Activated naive CD8-positive, alpha-beta T cell treated with anti-CD3 and anti-CD28 coated beads, Interleukin-2, amount 10 ng/mL, durations not matched to agents 7 days and 5 days (primary cell): ENCODE results near the gene MAST3. TPM values are rescaled to one million over a fixed set of nuclear protein-coding genes. Genes with fewer than 3 reads are reported as not detected.

Experiments used
- ATAC-seq: fragments of 150-1000 bp; cut with Tn5 transposase; one replicate; pipeline ENCODE4 v1.10.0; 2021; ENCODE audit warnings: low read depth, moderate library complexity
- POLR2A ChIA-PET: fragments of 350-600 bp; sonication (Branson Sonifier 250); formaldehyde crosslinking; loops from one replicate; lab custom pipeline; 2021; ENCODE audit warnings: antibody characterized with exemption; lab: Charles Lee
- DNase-seq: peaks from one replicate; pipeline ENCODE4 v3.0.0; 2021
- H3K27ac Mint-ChIP-seq: one replicate; pipeline ENCODE4 v1.8.0; 2022; ENCODE audit warnings: mild to moderate bottlenecking, mixed read lengths
- H3K27me3 Mint-ChIP-seq: one replicate; pipeline ENCODE4 v1.8.0; 2022; ENCODE audit warnings: mild to moderate bottlenecking, moderate library complexity, mixed read lengths
- H3K36me3 Mint-ChIP-seq: one replicate; pipeline ENCODE4 v1.8.0; 2021; ENCODE audit warnings: mild to moderate bottlenecking, mixed read lengths
- H3K4me1 Mint-ChIP-seq: one replicate; pipeline ENCODE4 v1.8.0; 2021; ENCODE audit warnings: mixed read lengths
- H3K4me3 Mint-ChIP-seq: one replicate; pipeline ENCODE4 v1.8.0; 2022; ENCODE audit warnings: mild to moderate bottlenecking, moderate library complexity, mixed read lengths
- H3K9me3 Mint-ChIP-seq: one replicate; pipeline ENCODE4 v1.8.0; 2021; ENCODE audit warnings: mixed read lengths
- total RNA-seq, 2 experiments: library from RNA; stranded (reverse); gene quantifications; one replicate each; pipeline ENCODE4 v1.2.3, GENCODE V29; 2021

Gene MAST3
- total RNA-seq = 10 to 100 TPM; 36.7 to 38.3 TPM

DNA sequence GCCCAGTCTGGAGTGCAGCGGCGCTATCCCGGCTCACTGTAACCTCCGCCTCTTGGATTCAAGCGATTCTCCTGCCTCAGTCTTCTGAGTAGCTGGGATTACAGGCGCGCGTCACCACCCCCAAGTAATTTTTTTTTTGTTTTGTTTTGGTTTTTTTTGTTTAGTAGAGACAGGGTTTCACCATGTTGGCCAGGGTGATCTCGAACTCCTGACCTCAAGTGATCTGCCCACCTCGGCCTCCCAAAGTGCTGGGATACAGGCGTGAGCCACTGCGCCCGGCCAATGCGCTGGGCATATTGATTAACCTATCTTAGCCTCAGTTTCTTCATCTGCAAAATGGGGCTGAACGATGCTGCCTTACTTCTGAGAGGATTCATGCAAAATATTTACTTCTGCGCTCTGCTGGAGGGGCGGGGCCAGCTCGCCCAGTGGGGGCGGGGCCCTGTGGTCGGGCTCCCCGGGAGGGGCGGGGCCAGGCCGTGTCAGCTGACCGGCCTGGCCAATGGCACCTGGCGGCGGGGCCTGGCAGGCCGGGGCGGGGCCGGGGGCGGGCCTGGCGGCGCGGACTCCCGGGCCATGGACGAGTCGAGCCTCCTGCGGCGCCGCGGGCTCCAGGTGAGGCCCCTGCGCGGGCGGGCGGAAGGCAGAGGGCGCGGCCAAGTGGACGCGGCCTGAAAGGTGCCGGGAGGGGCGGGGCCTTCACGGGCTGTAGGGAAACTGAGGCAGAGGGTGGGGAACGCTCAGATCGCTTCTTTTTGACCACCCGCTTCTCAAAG is at the start of gene MAST3:
Gene MAST3 (plus strand): TSS at position 562 of the 776 bp plus-strand sequence. CDS start 15 bp downstream, at position 577.
- Mint-ChIP-seq H3K27me3 (no peaks in the 10 kb centered on the region), H3K9me3 (no peaks in the 10 kb centered on the region), H3K4me1 (peaks cover 26% of the 10 kb centered on the region), H3K4me3 (peak within 1 kb of the TSS; percentile 92), H3K27ac (peak within 1 kb of the TSS; percentile 61), H3K36me3 (no peaks in the 10 kb centered on the region)
- DNase-seq (peak; percentile 99), ATAC-seq (peak; percentile 97)
- POLR2A ChIA-PET = interaction anchor here (0.6 to 2.8 kb wide), 5 partner anchors 10 to 180 kb away, joined by 3 to 35 read pairs (median 5); partner anchors contain the start of gene IL12RB1

DNA sequence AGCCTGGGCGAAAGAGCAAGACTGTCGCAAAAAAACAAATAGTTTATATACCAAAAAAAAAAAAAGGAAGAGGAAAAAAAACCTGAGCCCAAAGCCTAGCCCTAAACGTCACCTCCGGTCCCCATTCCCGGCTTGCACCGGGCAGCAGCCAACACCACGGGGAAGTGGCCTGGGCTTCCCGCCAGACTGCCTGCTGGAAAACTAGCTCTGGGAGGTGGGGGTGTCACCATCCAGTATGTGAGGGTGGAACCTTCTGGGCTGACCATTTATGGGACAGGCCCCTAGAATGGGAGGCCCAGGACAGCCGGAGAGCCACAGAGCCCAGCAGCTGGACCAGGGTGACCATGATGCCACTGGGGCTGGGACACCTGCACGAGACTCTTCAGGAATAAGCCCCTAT is 48.2 kb upstream of the MAST3 start:
- no peaks in the 10 kb centered on the region for H3K9me3 Mint-ChIP-seq
- H3K36me3 Mint-ChIP-seq = peaks cover 2% of the 10 kb centered on the region
- ATAC-seq = no peak
- no peak for DNase-seq
- H3K4me1 Mint-ChIP-seq = peaks cover 25% of the 10 kb centered on the region
- POLR2A ChIA-PET = interaction anchor here (0.6 kb wide), 1 partner anchor 47 kb away, joined by 4 read pairs; no protein-coding TSS in a partner anchor
- no peak overlapping the region for H3K27ac Mint-ChIP-seq
- no peaks in the 10 kb centered on the region for H3K27me3 Mint-ChIP-seq
- H3K4me3 Mint-ChIP-seq = no peak overlapping the region

DNA sequence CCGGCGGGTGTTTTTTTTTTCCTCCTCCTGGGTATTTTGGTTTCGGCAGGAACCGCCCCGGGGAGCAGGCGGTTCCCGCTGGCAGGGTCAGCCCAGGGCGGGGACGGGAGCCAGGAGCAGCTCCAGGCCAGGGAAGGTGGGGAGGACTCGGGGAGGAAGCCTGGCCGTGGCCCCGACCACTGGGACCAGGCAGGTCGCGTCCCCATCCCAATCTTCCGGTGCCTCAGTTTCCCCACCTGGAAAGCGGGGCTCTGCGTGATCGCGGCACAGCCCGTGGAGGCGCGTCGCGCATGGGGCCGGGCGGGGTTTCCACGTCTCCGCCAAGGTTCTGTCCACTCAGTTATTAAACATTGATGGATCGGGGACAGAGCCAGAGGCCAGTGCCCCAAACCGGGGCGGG is 45.7 kb upstream of the MAST3 start:
- H3K4me1 Mint-ChIP-seq = peaks cover 16% of the 10 kb centered on the region
- H3K36me3 Mint-ChIP-seq = peaks cover 2% of the 10 kb centered on the region
- no peak overlapping the region for H3K27ac Mint-ChIP-seq
- POLR2A ChIA-PET = interaction anchor here (0.7 kb wide), 1 partner anchor 12 kb away, joined by 3 read pairs; no protein-coding TSS in a partner anchor
- H3K9me3 Mint-ChIP-seq = no peaks in the 10 kb centered on the region
- H3K27me3 Mint-ChIP-seq = no peaks in the 10 kb centered on the region
- no peak overlapping the region for H3K4me3 Mint-ChIP-seq
- DNase-seq (no peak), ATAC-seq (no peak)

GRCh38 chr19:18053576-18054219 is 43.9 kb upstream of the MAST3 start:
- no peak for ATAC-seq
- no peaks in the 10 kb centered on the region for H3K9me3 Mint-ChIP-seq
- peaks cover 2% of the 10 kb centered on the region for H3K36me3 Mint-ChIP-seq
- H3K27me3 Mint-ChIP-seq = no peaks in the 10 kb centered on the region
- peaks cover 22% of the 10 kb centered on the region for H3K4me1 Mint-ChIP-seq
- no peak for DNase-seq
- H3K4me3 Mint-ChIP-seq = no peak overlapping the region
- POLR2A ChIA-PET = interaction anchor here (0.6 to 1.1 kb wide), 2 partner anchors 9 to 35 kb away, joined by 3 read pairs; no protein-coding TSS in a partner anchor
- H3K27ac Mint-ChIP-seq = no peak overlapping the region

DNA sequence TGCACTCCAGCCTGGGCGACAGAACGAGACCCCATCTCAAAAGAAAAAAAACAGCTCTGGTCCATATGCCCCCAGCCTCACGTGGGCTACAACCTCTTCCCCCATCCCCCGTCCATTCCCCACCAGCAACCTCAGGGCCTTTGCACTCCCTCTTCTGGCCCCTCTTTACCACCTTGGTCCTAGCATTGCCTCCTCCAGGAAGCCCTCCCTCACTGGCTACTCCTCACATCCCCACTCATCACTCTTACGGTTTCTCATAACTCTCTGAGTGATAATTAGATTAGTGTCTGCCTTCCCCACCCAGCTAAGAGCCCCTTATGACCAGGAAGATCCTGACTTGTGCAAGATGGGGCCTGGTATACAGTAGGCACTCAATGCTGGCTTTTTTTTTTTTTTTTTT is 41.6 kb upstream of the MAST3 start:
- peaks cover 16% of the 10 kb centered on the region for H3K4me1 Mint-ChIP-seq
- POLR2A ChIA-PET = interaction anchor here (0.8 to 4.8 kb wide), 6 partner anchors 11 to 57 kb away, joined by 3 to 46 read pairs (median 6); partner anchors contain the start of gene ARRDC2
- peaks cover 7% of the 10 kb centered on the region for H3K36me3 Mint-ChIP-seq
- H3K9me3 Mint-ChIP-seq = no peaks in the 10 kb centered on the region
- no peak overlapping the region for H3K27ac Mint-ChIP-seq
- no peak for ATAC-seq
- DNase-seq = no peak
- no peak overlapping the region for H3K4me3 Mint-ChIP-seq
- no peaks in the 10 kb centered on the region for H3K27me3 Mint-ChIP-seq

- Mint-ChIP-seq H3K4me1 (peaks cover 14% of the 10 kb centered on the region), H3K9me3 (no peaks in the 10 kb centered on the region), H3K36me3 (peaks cover 11% of the 10 kb centered on the region), H3K4me3 (no peak overlapping the region), H3K27me3 (no peaks in the 10 kb centered on the region), H3K27ac (no peak overlapping the region)
- POLR2A ChIA-PET = interaction anchor here (0.7 to 4.8 kb wide), 4 partner anchors 13 to 56 kb away, joined by 3 to 46 read pairs (median 7); partner anchors contain the start of gene ARRDC2
- DNase-seq = no peak
- ATAC-seq = no peak
Measured at GRCh38 chr19:18057557-18057956, 40.0 kb upstream of the MAST3 start.

DNA sequence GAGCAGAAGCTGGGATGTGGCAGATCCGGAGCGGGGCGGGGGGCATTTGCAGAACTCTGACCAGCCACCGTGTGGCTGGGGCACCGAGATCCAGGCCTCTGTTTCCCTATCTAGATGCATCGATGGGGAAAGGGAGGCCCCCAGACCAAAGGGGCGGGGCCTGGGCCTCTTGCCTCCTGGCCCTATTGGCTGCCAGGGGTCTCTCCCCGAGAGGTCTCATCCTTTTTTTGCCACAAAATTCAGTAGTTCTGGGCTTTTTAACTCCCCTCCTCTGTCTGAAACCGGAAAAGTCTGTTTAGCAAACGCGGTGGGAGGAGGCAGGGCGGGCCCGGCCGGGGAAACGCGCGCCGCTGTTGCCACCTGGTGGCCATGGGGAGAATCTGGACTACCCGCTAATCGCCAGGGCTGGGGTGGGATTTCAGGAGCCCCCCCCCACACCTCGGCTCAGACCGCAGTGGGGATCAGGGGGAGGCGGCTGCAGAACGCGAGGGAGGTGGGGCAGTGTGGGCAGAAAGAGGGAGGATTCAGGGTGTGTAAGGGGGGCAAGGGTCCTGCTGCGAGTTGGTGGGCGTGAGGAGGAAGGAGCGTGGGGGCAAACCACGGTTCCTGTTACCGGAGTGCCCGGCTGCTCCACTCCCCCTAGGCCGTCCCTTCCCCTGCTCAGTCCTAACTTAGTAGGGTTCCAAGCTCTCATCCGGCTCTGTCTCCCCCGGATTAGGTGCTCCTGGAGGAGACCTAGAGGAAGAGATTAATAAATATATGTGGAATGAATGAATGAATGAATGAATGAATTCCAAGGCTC is 39.2 kb upstream of the MAST3 start:
- Mint-ChIP-seq H3K4me3 (peak overlapping the region; percentile 55), H3K36me3 (peaks cover 13% of the 10 kb centered on the region), H3K27ac (peak overlapping the region; percentile 75), H3K27me3 (no peaks in the 10 kb centered on the region), H3K9me3 (no peaks in the 10 kb centered on the region), H3K4me1 (peaks cover 16% of the 10 kb centered on the region)
- POLR2A ChIA-PET = interaction anchor here (0.7 to 4.8 kb wide), 5 partner anchors 14 to 57 kb away, joined by 3 to 46 read pairs (median 4); partner anchors contain the start of gene ARRDC2
- peak; percentile 82 for ATAC-seq
- DNase-seq = peak; percentile 88

DNA sequence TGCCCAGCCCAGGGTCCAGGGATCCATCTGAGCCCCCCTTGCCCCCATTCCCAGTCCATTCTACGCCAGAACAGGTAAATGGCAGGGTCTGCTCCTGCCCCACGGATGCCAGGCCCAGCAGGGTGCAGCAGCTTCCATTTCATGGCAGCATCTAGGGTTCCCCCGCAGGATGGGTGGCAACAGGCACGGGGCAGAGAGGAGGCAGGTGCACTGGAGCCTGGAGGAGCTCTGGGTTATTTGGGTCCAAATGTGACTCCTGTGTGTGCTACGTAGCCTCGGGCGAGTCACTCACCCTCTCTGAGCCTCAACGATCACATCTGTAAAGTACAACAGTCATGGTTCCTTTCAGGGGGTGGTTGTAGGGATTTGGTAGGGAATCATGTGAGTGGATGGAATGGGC is 38.3 kb upstream of the MAST3 start:
- H3K4me3 Mint-ChIP-seq = no peak overlapping the region
- H3K36me3 Mint-ChIP-seq = peaks cover 15% of the 10 kb centered on the region
- peaks cover 12% of the 10 kb centered on the region for H3K4me1 Mint-ChIP-seq
- ATAC-seq (no peak), DNase-seq (no peak)
- POLR2A ChIA-PET = interaction anchor here (0.7 to 4.8 kb wide), 4 partner anchors 15 to 58 kb away, joined by 3 to 46 read pairs (median 6); partner anchors contain the start of gene ARRDC2
- H3K9me3 Mint-ChIP-seq = no peaks in the 10 kb centered on the region
- H3K27me3 Mint-ChIP-seq = no peaks in the 10 kb centered on the region
- no peak overlapping the region for H3K27ac Mint-ChIP-seq

DNA sequence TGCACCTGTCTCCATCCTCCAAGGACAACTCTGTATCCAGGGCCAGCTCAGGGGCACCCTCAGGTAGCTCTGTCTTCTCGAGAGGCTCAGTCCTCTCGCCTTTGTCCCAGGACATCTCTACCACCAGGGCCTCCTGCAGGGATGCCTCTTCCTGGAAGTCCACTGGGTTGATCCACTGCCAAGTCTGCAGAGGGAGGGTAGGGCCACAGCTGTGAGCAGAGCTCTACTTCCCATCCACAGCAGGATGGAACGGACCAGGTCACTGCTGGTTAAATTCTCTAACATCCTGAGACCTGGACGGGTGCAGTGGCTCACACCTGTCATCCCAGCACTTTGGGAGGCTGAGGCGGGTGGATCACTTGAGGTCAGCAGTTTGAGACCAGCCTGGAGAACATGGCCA is 37.7 kb upstream of the MAST3 start:
- POLR2A ChIA-PET = interaction anchor here (0.6 to 2.1 kb wide), 4 partner anchors 15 to 59 kb away, joined by 3 to 9 read pairs (median 4); partner anchors contain the start of gene ARRDC2
- Mint-ChIP-seq H3K9me3 (no peaks in the 10 kb centered on the region), H3K4me1 (peaks cover 12% of the 10 kb centered on the region), H3K36me3 (peaks cover 19% of the 10 kb centered on the region), H3K27me3 (no peaks in the 10 kb centered on the region), H3K4me3 (no peak overlapping the region), H3K27ac (no peak overlapping the region)
- no peak for ATAC-seq
- no peak for DNase-seq

- H3K4me1 Mint-ChIP-seq = peaks cover 12% of the 10 kb centered on the region
- H3K9me3 Mint-ChIP-seq = no peaks in the 10 kb centered on the region
- no peak overlapping the region for H3K27ac Mint-ChIP-seq
- no peaks in the 10 kb centered on the region for H3K27me3 Mint-ChIP-seq
- DNase-seq = no peak
- H3K36me3 Mint-ChIP-seq = peaks cover 23% of the 10 kb centered on the region
- ATAC-seq = no peak
- POLR2A ChIA-PET = interaction anchor here (0.6 to 1.4 kb wide), 2 partner anchors 35 to 53 kb away, joined by 3 to 4 read pairs; partner anchors contain the start of gene ARRDC2
- no peak overlapping the region for H3K4me3 Mint-ChIP-seq
Measured at GRCh38 chr19:18060472-18060871, 37.1 kb upstream of the MAST3 start.

GRCh38 chr19:18062028-18062427 is 35.5 kb upstream of the MAST3 start:
- no peaks in the 10 kb centered on the region for H3K27me3 Mint-ChIP-seq
- no peak overlapping the region for H3K27ac Mint-ChIP-seq
- ATAC-seq = no peak
- no peaks in the 10 kb centered on the region for H3K9me3 Mint-ChIP-seq
- no peak overlapping the region for H3K4me3 Mint-ChIP-seq
- H3K36me3 Mint-ChIP-seq = peaks cover 26% of the 10 kb centered on the region
- peaks cover 10% of the 10 kb centered on the region for H3K4me1 Mint-ChIP-seq
- DNase-seq = no peak
- POLR2A ChIA-PET = interaction anchor here (0.6 to 1.1 kb wide), 2 partner anchors 61 to 265 kb away, joined by 3 read pairs; no protein-coding TSS in a partner anchor

GRCh38 chr19:18063463-18063862 is 34.1 kb upstream of the MAST3 start:
- Mint-ChIP-seq H3K36me3 (peaks cover 25% of the 10 kb centered on the region), H3K9me3 (no peaks in the 10 kb centered on the region), H3K4me1 (peaks cover 6% of the 10 kb centered on the region), H3K4me3 (no peak overlapping the region), H3K27me3 (no peaks in the 10 kb centered on the region), H3K27ac (no peak overlapping the region)
- DNase-seq = no peak
- no peak for ATAC-seq
- POLR2A ChIA-PET = interaction anchor here (0.6 kb wide), 1 partner anchor 28 kb away, joined by 3 read pairs; no protein-coding TSS in a partner anchor
